Measurements from ENCODE around the gene SENP5.

DNA sequence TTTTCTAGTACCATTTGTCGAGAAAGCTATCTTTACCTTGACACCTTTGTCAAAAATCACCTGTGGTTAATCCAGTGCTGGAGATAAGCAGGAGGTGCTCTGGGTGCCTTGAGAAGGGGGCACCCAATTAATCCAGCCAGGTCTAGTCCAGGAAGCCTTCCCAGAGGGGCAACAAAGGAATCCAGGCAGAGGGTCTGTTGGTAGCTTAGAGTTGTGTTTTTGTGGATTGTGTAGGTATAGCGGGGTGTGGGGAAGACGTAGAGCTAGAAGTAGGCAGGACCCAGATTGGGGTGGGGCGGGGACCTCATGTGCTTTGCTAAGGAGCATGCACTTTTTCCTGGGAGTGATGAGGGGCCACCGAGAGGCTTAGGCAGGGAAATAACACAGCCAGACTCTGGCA lies 106.9 kb downstream of the SENP5 start:
- TF ChIP-seq, protein P1, sequence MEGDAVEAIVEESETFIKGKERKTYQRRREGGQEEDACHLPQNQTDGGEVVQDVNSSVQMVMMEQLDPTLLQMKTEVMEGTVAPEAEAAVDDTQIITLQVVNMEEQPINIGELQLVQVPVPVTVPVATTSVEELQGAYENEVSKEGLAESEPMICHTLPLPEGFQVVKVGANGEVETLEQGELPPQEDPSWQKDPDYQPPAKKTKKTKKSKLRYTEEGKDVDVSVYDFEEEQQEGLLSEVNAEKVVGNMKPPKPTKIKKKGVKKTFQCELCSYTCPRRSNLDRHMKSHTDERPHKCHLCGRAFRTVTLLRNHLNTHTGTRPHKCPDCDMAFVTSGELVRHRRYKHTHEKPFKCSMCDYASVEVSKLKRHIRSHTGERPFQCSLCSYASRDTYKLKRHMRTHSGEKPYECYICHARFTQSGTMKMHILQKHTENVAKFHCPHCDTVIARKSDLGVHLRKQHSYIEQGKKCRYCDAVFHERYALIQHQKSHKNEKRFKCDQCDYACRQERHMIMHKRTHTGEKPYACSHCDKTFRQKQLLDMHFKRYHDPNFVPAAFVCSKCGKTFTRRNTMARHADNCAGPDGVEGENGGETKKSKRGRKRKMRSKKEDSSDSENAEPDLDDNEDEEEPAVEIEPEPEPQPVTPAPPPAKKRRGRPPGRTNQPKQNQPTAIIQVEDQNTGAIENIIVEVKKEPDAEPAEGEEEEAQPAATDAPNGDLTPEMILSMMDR (IDR thresholded peaks at IDR 0.05 in 2 of 3, conservative IDR thresholded peaks at IDR 0.05 in 1 of 3; ENCODE audit: borderline replicate concordance in 1 of 3, insufficient read depth in 1 of 3, low read depth in 2 of 3, low read length in 2 of 3), result no peak
- no peak for TF ChIP-seq ZNF274 (IDR thresholded peaks at IDR 0.05; ENCODE audit: low read depth, low read length)
- TF ChIP-seq EZH2 (IDR thresholded peaks at IDR 0.05), result no peak
- TF ChIP-seq REST (IDR thresholded peaks at IDR 0.05; ENCODE audit: low read depth), result no peak
- TF ChIP-seq SP1 (IDR thresholded peaks at IDR 0.05; ENCODE audit: low read depth), result no peak
- TF ChIP-seq POLR2A (IDR thresholded peaks at IDR 0.05; ENCODE audit: borderline replicate concordance, extremely low read depth, insufficient read depth, insufficient read length), result no peak
- TF ChIP-seq ZFX (IDR thresholded peaks at IDR 0.05), result no peak
- no peak for TF ChIP-seq SIN3A (IDR thresholded peaks at IDR 0.05; ENCODE audit: low read depth)
- no peak for TF ChIP-seq RAD21 (IDR thresholded peaks at IDR 0.05; ENCODE audit: low read depth)
- TF ChIP-seq FOSL1 (IDR thresholded peaks at IDR 0.05; ENCODE audit: low read depth), result no peak
- no peak for TF ChIP-seq CBX3 (IDR thresholded peaks at IDR 0.05; ENCODE audit: low read depth)
- no peak for TF ChIP-seq YY1 (IDR thresholded peaks at IDR 0.05; ENCODE audit: extremely low read depth, insufficient replicate concordance, low read depth, low read length)
- no peak for TF ChIP-seq ELF1 (IDR thresholded peaks at IDR 0.05; ENCODE audit: borderline replicate concordance, low read depth)
- TF ChIP-seq TCF7L2 (IDR thresholded peaks at IDR 0.05; ENCODE audit: borderline replicate concordance, extremely low read depth, insufficient read depth, insufficient read length), result no peak

Measured in HCT116 (cell line).